GM18867 (cell line): ENCODE measurements around the gene DNAJC30.

Experiments
- ATAC-seq: cut with Tn5 transposase; IDR thresholded peaks from one replicate; pipeline ENCODE4 v1.9.1; 2021; ENCODE audit warnings: mild to moderate bottlenecking, moderate library complexity; ENCODE audit not compliant: unreplicated experiment

Gene DNAJC30

DNA sequence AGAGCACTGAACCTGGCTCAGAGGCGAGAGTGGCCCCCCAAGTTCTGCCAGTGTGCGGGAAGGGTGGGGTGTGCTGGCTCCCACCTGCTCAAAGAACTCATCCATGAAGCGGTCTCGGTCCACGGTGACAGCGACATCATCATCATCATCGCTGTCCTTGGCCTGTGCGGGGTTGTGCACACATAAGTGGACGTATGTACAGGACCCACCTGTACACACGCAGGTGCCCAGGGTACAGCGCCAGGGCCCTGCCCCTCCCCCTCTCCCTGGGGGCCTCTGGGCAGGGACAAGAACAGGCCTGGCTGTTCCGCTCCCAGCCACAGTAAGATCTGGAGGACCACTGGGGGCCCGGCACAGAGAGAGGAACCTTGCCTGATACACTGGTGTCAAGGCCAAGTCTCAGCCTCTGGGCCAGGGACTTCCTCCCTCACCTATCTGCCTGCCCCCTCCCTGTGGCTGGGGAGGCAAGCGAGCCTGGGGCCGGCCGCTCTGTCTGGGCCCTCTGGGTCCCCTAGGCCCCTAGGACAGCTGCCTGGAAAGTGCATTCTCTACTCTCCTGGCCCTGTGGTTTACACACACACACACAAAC lies 25.8 kb upstream of the DNAJC30 start:
- no peak for ATAC-seq

DNA sequence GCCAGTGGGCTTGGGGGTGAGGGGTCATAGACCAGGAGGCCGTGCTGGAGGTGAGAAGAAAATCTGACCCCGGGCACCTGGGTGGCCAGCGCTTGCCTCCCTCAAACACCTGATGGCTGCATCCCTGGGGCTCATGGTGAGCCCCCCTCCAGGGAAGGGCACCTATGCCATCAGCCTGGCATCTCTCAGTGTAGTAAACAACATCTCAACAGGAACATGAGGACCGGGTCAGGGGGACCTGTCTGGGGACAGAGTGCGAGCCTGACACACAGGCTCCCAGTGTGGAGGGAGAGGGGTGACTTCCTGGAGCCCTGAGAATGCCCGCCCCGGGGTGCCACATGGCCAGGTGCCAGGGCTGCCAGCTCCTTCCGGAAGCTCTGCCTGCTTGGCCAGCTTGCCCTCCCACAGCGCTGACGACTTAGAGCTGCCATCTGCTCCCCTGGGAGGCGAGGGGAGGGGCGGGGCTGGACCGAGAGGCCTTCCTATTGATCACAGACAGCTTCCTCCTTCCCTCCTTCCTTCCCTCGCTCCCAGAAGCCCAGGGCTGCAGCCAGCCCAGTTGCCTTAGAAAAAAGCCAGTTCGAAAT lies 23.9 kb upstream of the DNAJC30 start:
- ATAC-seq, result no peak

DNA sequence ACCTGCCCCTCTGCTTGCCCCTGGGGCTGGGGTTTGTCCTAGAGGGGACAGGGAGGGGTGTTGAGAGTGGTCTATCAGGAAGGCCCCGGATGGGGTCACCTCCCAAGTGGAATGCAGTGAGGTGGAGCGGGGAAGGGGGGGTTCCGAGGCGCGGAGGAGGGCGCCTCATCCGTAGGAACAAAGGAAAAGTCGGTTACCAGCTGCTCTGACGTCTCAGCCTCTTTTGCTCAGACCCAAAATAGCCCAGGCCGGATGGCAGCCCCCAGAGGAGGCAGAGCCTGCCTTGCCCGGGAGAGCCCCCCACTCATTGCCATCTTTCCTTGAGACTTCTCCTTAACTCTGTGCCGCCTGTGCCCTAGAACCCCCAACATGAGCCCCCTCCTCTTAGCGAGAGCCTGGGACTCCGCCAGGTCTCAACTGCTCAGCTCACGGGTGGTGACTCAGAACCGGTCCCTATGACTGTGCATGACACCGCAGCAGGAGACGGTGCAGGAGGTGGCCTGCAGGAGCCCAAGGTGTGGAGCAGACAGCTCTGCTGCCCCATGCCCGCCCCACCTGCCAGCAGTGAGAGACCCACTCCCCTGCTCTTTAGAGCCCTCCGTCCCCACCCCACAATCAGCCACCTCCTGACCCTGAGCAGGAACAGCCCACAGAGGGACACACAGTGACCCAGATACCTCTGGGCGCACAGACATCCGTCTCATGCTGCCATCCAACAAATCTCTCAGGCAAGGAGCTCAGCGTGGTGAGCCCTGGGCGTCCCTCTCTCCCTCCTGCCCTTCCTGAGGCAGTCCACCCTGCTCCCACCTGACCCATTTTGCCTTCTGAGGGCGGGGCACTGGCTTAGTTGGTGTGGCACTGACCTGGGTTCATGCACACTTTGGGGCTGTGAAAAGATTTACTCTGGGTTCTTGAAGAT lies 23.1 kb upstream of the DNAJC30 start:
- ATAC-seq, result no peak

DNA sequence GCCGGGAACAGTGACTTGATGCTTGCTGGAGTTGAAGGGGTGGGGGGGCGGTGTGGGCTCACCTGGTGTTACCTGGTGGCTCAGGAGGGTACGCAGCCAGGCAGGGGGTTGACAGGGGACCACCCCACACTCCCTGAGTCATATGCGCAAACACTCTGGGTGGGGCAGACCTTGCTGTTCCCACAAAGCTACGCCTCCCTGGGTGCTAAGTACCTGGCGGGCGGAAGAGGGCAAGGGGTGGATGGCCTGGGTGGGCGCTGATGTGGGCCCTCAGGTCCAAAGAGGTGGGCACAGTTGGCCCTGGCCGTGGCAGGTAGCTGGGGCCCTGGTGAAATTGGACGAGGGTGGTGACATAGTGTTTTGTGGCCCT lies 22.3 kb upstream of the DNAJC30 start:
- ATAC-seq, result no peak

DNA sequence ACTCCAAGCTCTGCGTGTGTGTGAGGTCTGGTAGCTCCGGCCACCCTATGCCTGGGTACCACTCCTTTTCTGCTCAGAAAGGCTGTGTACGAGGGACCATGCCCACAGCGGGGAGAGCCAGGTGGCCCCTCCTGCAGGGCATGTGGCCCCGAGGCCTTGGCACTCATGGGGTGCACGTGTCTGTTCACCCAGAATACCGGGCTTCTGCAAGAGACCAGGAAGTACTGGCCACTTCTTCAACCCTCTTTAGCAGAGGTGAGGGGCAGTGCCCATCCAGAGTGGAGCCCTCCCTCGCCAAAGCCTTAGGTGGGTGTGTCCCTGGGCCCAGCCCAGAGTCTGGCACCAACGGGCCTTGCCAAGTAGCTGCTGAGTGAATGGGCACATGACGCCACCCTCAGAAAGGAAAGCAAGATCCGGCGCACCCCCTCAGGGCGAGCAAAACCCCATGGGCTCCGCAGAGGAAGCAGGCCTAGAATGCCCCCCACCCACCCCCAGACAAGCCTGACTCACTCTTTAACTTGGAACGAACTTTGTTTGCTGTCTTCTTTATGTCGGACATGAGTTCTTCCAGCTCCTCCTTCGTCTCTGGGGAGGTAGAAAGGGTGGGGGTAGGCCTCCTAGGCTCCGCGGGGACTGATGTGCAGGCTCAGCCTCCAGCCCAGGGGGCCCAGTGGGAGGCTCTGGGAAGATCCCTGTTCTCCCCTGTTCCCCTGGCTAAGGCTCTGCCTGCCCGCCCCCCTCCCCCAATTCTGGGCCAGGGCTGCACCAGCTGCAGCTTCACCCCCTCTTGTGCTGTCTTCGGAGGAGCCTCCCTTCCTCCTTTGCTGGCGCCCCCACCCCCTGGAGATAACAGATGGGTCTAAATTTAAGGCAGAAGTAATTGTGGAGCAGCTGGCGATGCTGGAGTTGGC lies 21.6 kb upstream of the DNAJC30 start:
- ATAC-seq, result no peak

DNA sequence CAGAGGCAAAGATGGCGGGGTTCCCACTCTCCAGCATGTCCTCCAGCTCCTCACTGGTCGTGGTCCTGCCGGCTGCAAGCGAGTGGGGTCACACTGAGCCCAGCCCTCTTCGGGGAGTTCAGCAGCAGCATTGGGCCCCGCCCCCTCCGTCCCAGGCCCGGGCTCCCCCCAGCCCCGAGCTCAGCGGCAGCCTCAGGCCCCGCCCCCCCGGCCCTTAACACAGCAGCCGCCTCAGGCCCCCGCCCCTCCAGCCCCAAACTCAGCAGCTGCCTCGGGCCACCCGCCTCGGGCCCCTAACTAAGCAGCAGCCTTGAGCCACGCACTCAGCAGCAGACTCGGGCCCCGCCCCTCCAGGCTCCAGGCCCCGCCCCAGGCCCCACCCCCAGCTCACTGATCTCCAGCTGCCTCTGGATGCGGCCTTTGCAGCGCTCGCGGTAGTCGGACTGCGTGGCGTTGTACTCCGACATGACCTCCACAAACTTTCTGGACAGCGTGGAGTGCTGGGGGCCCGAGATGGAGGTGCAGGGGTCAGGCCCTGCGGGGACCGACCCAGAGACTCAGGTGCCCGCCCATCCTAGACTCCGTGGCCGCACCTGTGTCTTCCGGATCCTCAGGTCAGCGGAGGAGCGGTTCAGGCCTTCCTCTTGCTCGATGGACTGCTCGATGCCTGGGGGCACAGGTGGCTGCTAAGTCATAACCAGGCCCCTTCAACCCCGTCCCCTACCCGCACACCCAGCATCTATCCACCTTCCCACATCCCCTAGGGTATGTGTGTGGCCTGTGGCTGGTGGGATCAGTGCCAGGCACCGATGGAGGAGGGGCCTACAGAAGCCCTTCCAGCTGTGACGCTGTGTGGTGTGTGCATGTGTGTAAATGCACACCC lies 20.7 kb upstream of the DNAJC30 start:
- no peak for ATAC-seq

DNA sequence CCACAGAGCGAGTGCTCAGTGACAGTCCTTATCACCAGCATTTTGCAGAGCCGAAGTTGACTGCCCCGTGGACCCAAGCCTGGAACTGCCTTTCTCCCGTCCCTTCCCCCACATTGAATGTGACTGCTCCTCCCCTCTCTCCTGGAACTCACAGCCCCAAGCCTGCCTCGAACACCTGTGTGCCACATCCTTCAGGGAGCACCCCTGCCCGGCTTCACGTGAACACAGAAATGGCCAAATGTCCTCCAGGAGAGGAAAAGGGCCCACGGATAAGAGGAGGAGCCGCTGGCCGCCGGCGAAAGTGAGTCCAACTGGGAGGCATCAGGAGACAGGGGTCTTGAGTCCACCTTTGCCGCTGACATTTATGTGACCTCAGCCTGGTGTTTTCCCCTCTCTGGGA lies 20.0 kb upstream of the DNAJC30 start:
- no peak for ATAC-seq

DNA sequence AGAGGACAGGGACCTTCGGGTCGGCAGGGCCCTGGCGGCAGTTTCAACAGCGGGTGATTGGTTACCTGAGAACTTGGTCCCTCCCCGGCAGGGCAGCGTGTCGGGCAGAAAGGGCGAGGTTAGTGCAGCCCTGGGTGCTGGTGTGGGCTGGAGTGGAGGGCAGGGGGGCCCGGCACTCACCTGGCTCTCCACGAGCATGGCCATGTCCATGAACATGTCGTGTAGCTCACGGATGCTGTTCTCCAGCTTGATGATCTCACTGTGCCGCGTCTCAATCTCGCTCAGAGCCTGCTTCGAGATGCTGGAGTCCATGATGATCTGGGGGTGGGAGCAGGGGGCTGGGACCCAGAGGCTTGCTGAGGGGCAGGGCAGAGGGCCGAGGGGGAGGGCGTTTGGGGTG lies 19.4 kb upstream of the DNAJC30 start:
- ATAC-seq, result no peak

DNA sequence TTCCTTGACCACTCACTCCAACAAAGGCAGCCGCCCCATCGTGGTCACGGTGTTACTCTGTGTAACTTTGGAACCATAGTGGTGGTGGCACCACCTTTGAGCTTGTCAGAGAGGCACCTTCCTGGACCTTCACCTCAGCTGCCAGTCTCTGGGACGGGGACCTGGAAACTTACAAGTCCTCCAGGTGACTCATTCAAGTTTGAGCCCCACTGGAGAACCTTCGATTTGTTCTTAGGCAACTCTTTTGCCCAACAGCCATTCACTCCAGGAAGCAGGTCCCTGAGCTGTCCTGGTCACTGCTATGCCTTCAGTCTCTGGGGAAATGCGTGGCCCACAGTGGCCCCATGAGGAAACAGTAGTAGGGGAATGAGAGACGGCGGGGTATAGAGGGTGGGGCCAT lies 19.0 kb upstream of the DNAJC30 start:
- no peak for ATAC-seq

DNA sequence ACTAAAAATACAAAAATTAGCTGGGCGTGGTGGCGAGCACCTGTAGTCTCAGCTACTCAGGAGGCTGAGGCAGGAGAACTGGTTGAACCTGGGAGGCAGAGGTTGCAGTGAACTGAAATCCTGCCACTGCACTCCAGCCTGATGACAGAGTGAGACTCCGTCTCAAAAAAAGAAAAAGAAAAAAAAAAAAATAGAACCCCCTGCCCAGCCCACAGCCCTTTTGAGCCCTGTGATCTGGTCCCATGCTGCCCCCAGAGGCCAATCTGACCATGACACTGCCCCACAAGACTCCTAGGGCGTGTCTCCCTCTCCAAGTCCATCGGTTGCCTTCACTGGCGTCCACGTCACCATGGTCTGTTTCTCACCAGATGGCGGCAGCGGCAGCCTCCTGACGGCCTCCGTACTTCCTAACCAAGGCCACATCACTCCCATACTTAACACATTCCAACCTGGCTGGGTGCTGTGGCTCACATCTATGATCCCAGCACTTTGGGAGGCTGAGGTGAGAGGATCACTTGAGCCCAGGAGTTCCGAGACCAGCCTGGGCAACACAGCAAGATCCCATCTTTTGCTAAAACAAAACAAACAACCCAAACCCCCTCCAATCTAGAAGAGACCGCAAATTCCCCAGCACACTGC lies 18.2 kb upstream of the DNAJC30 start:
- ATAC-seq, result no peak

DNA sequence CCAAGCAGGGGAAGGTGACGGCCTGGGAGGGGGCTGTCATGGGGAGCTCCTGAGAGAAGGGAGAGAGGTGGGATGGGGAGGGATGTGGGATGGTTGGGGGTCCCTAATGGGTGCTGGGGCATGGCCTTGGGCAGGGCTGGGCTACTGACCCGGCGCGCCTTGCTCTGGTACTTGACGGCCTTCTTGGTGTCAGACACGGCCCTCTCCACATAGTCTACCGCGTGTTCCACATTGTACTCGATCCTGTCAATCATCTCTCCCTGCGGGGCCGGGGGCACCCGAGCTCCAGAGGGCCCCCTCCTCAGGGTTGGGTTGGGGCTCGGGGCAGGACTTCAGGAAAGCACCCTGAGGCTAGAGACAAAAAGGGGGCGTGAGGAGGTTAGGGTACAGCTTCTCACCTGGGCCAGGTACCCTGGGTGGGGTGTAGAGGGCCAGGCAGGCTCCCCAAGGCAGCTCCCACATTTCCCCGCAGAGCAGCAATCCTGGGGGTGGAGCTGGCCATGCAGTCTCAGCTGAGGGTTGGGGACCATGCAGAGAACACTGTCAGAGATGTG lies 17.4 kb upstream of the DNAJC30 start:
- no peak for ATAC-seq

DNA sequence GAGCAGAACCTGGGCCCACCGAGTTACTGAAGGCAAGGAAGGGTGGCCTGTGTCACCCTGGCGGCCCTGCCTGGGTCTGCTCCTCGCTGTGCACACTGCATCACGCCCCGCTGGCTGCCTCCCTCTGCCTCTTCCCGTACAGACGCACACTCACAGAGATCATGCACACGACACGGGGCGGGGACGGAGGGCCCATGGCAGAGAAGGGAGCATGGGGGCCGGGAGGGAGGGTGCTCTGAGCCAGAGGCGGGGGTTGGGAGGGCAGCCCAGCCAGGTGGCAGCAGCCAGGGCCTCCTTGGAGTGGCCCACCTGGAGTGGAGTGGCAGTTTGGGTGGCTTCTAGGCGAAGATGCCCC lies 16.8 kb upstream of the DNAJC30 start:
- no peak for ATAC-seq

DNA sequence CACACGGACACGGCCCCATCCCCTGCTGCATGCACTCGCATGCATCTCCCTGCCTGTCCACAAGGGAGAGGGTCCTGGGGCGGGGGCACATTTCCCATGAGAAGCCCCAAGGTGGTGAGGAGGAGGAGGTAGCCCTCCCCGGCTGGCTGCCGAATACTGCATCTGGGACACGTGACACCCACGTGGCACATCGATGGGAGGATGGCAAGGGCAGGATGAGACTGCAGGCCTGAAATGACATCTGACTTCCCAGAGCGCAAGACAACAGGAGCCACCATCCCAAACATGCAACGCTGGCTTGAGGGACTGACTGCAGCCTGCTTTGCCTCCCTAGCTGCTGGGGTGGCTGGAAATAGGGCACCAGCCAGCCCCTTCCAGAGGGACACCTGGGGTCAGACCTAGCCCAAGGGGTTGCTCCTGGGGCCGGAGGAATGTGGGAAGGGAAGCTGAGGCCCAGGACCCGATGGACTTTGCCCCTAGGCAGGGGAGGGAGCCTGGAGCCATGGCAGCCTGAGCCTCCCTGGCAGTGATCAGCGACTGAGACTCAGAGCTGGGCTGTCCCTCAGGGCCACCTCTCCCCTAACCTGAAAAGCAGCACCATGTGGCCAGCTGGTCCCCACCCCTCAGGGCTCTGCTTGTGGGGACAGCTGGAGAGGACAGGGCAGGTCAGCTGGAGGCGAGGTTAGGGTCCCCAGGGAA lies 16.3 kb upstream of the DNAJC30 start:
- ATAC-seq, result no peak

DNA sequence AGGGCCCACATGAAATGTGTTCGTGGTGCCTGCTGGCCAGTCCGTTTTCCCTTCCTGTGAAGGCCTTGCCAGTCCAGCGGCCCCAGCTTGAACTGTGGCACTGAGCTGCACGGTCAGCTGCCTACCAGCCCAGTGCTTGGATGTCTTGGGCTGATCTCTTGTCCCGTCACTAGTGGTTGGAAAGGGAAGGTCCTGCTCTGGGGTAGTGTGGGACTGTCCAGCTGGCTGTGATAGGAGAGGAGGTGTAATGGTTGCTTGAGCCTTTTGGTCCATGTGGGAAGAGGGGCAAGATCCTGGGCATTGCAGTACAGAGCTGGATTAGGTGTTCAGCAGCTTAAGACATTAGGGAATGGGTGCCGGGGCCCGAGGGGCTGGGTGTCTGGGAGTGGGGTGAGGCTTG lies 15.2 kb upstream of the DNAJC30 start:
- no peak for ATAC-seq

DNA sequence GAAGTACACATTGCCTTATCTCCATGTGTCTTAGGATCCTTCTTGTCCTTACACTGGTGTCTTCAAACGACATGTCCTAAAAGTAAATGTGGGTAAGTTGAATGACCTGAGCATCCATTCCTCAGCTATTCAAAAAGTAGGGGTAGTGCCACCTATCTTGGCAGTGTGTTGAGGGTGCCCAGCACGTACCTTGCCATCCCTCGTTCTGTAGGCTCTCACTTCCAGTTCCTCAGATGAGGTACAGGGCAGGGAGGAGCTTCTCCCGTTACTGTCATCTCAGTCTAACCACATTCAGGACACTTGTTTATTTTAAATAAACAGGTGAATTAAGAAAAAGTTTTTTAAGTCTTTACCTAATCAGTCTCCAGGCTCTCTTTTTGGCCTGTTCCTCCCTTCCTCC lies 13.1 kb upstream of the DNAJC30 start:
- ATAC-seq, result no peak

DNA sequence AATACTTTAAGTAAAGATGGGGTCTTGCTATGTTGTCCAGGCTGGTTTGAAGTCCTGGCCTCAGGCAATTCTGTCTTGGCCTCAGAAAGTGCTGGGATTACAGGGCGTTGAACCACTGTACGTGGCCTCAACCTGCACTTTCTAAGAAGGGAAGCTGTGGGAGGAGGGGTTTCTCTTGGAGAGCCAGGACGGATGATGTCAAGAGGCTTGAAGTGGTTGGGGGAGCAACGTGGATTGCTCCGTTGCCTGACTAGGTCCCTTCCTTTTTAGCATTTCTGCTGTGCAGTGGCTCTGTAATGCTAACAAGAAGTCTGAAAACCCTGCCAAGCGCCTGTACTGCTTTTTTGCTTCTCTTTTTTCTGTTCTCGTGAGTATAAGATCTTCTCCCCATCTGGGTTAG lies 7.4 kb upstream of the DNAJC30 start:
- no peak for ATAC-seq

DNA sequence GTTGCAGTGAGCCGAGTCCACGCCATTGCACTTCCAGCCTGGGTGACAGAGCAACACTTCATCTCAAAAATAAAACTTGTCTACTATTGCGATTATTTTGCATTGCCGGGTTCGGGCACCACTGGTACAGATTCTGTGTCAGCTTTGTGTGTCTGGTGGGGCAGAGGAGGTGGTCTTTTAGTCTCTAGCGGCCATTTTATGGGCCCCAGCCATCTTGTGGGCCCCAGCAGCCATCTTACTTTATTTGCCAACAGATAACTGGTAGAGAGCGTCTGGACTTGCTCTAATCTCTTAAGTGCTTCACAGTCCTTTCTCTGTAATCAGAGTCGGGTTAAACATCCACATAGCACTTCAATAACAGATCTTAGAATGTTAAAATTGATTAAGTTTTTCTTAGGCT lies 5.0 kb upstream of the DNAJC30 start:
- no peak for ATAC-seq

DNA sequence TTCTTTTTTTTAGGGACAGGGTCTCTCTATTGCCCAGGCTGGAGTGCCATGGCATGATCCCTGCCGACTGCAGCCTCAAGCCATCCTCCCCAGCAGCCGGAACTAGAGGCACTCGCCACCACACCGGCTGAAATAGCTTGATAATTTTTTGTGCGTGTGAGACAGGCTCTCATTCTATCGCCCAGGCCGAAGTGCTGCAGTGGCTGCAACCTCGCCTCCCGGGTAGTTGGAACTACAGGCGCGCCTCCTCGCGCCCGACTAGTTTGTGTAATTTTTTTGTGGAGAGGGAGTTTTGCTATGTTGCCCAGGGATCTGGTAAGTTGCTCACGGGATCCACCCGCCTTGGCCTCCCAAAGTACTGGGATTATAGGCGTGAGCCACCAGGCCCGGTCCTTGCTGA lies 2.1 kb upstream of the DNAJC30 start:
- no peak for ATAC-seq
